CD14-positive monocyte (primary cell): ENCODE data around the gene SLIT3. TPM values are rescaled to one million over a fixed set of nuclear protein-coding genes. Genes with fewer than 3 reads are reported as not detected.

ENCODE experiments used
- DNase-seq, 3 donors: peaks; one replicate each; pipeline ENCODE4 v3.0.0-alpha.2; 2011 to 2022
- H2AFZ ChIP-seq: 2 replicates; pipeline ENCODE4 v1.6.0; 2012; ENCODE audit warnings: mild to moderate bottlenecking, low read depth, low read length, inconsistent platforms; ENCODE audit not compliant: insufficient read depth, poor library complexity, severe bottlenecking
- H3K27ac ChIP-seq, 2 donors: 1 replicate in 1 of 2; 2 replicates in 1 of 2; pipeline ENCODE4 v1.5.1; 2012 to 2013; ENCODE audit warnings: low read length in 2 of 2, control low read depth in 1 of 2, inconsistent platforms in 1 of 2, low read depth in 1 of 2, mild to moderate bottlenecking in 1 of 2
- H3K27me3 ChIP-seq, 2 donors: one replicate each; pipeline versions ENCODE4 v1.6.0 to v1.6.1; 2011 to 2013; ENCODE audit warnings: low read length in 2 of 2; ENCODE audit not compliant: control insufficient read depth in 2 of 2, insufficient read depth in 2 of 2
- H3K36me3 ChIP-seq, 2 donors: replicated peaks in 1 of 2; 1 replicate in 1 of 2; 2 replicates in 1 of 2; pipeline versions ENCODE4 v1.5.1 to v1.6.1; 2012 to 2013; ENCODE audit warnings: low read length in 2 of 2, control low read depth in 1 of 2, inconsistent platforms in 1 of 2, mild to moderate bottlenecking in 1 of 2; ENCODE audit not compliant: insufficient read depth in 2 of 2, control insufficient read depth in 1 of 2
- H3K4me1 ChIP-seq, 2 donors: 1 replicate in 1 of 2; 2 replicates in 1 of 2; pipeline versions ENCODE4 v1.5.1 to v1.6.1; 2012 to 2013; ENCODE audit warnings: low read length in 2 of 2, control low read depth in 1 of 2, inconsistent platforms in 1 of 2, mild to moderate bottlenecking in 1 of 2, moderate library complexity in 1 of 2; ENCODE audit not compliant: insufficient read depth in 2 of 2, control insufficient read depth in 1 of 2
- H3K4me2 ChIP-seq: replicated peaks from 2 replicates; pipeline ENCODE3; 2012; ENCODE audit warnings: low read length, moderate library complexity, mild to moderate bottlenecking; ENCODE audit not compliant: poor library complexity, severe bottlenecking; ENCODE audit errors: extremely low read depth
- H3K4me3 ChIP-seq, 3 experiments: fragments of 200-600 bp in 1 of 3; sonication (generic) in 1 of 3; replicated peaks in 1 of 3; 1 replicate in 2 of 3; 2 replicates in 1 of 3; pipeline ENCODE4 v1.5.1; 2011 to 2013; ENCODE audit warnings: low read length in 3 of 3, mild to moderate bottlenecking in 3 of 3, control low read depth in 2 of 3, low read depth in 2 of 3, inconsistent platforms in 1 of 3, moderate library complexity in 1 of 3
- H3K79me2 ChIP-seq: 2 replicates; pipeline ENCODE4 v1.6.0; 2012; ENCODE audit warnings: mild to moderate bottlenecking, control low read depth, inconsistent platforms, low read length, moderate library complexity; ENCODE audit not compliant: insufficient read depth
- H3K9ac ChIP-seq: 2 replicates; pipeline ENCODE4 v1.6.0; 2017; ENCODE audit warnings: low read length, mild to moderate bottlenecking; ENCODE audit not compliant: insufficient read depth, poor library complexity, severe bottlenecking
- H3K9me3 ChIP-seq, 2 donors: replicated peaks in 1 of 2; 1 replicate in 1 of 2; 2 replicates in 1 of 2; pipeline versions ENCODE4 v1.5.1 to v1.6.1; 2012 to 2013; ENCODE audit warnings: low read length in 2 of 2, control low read depth in 1 of 2; ENCODE audit not compliant: control insufficient read depth in 1 of 2, insufficient read depth in 1 of 2
- H4K20me1 ChIP-seq: 2 replicates; pipeline ENCODE4 v1.6.0; 2012; ENCODE audit warnings: mild to moderate bottlenecking, low read length, control low read depth, moderate library complexity; ENCODE audit not compliant: insufficient read depth
- H3K27ac Mint-ChIP-seq, 7 donors: one replicate each; pipeline ENCODE4 v1.8.0; 2020; ENCODE audit warnings: mild to moderate bottlenecking in 7 of 7, mixed read lengths in 7 of 7, moderate library complexity in 6 of 7, inconsistent platforms in 2 of 7
- H3K27me3 Mint-ChIP-seq, 3 donors: one replicate each; pipeline ENCODE4 v1.8.0; 2021 to 2022; ENCODE audit warnings: low read depth in 3 of 3, mild to moderate bottlenecking in 3 of 3, mixed read lengths in 3 of 3, moderate library complexity in 3 of 3, inconsistent platforms in 1 of 3
- H3K36me3 Mint-ChIP-seq, 2 donors: one replicate each; pipeline ENCODE4 v1.8.0; 2020; ENCODE audit warnings: mixed read lengths in 2 of 2, inconsistent platforms in 1 of 2, mild to moderate bottlenecking in 1 of 2
- H3K4me1 Mint-ChIP-seq: one replicate; pipeline ENCODE4 v1.8.0; 2020; ENCODE audit warnings: mild to moderate bottlenecking, mixed read lengths
- H3K4me3 Mint-ChIP-seq, 2 donors: one replicate each; pipeline ENCODE4 v1.8.0; 2020; ENCODE audit warnings: mild to moderate bottlenecking in 2 of 2, mixed read lengths in 2 of 2, moderate library complexity in 1 of 2
- H3K9me3 Mint-ChIP-seq, 7 donors: one replicate each; pipeline ENCODE4 v1.8.0; 2020 to 2022; ENCODE audit warnings: mixed read lengths in 7 of 7, mild to moderate bottlenecking in 6 of 7, moderate library complexity in 6 of 7, inconsistent platforms in 2 of 7
- CTCF ChIP-seq: fragments of 200-600 bp; IDR thresholded peaks from one replicate; pipeline ENCODE4 v1.8.0; 2022; ENCODE audit warnings: antibody characterized with exemption, mild to moderate bottlenecking
- WGBS: methylation state at CpG from one replicate; pipeline ENCODE4 v1.1.5; 2013; ENCODE audit warnings: missing lambda C conversion rate; ENCODE audit not compliant: insufficient coverage; 5-methylcytosine and 5-hydroxymethylcytosine counted together
- intact Hi-C, 2 donors: fragments of 100-400 bp; cut with micrococcal nuclease; formaldehyde crosslinking; loops; one replicate each; pipeline versions ENCODE4 v1.15.0 to v1.15.1; 2023
- polyA plus RNA-seq, 3 donors: library from polyadenylated mRNA; depleted of rRNA in 1 of 3; unstranded in 2 of 3; stranded (reverse) in 1 of 3; fragments of 300-500 nt in 2 of 3; fragments of >200 nt in 1 of 3; fragmentation: Illumina TruSeq in 2 of 3; gene quantifications; 1 replicate in 2 of 3; 2 replicates in 1 of 3; pipeline ENCODE4 v1.2.3, GENCODE V29; 2012 to 2021

SLIT3 gene
- polyA plus RNA-seq, 3 donors = not detected

- intact Hi-C loops = no loop called here
- H3K9me3 Mint-ChIP-seq = no peaks in the 10 kb centered on the region
- H3K36me3 Mint-ChIP-seq = no peaks in the 10 kb centered on the region
- H3K4me2 ChIP-seq = no peak overlapping the region
- H3K27ac ChIP-seq = no peak overlapping the region
- no peak overlapping the region for H3K4me3 ChIP-seq
- 96% methylated on average over 3 of the region's 6 CpGs for WGBS
- no peaks in the 10 kb centered on the region for H3K9me3 ChIP-seq
- H3K4me3 Mint-ChIP-seq = no peak overlapping the region
- H4K20me1 ChIP-seq = no peaks in the 10 kb centered on the region
- no peaks in the 10 kb centered on the region for H3K36me3 ChIP-seq
- H3K27me3 ChIP-seq = no peaks in the 10 kb centered on the region
- peaks cover 0 to 9% (median 3%) of the 10 kb centered on the region in 3 donors for H3K27me3 Mint-ChIP-seq
- no peaks in the 10 kb centered on the region for H3K79me2 ChIP-seq
- no peak for TF ChIP-seq CTCF
- DNase-seq = no peak
- H3K9ac ChIP-seq = no peak overlapping the region
- peaks cover 4% of the 10 kb centered on the region for H3K4me1 Mint-ChIP-seq
- H3K27ac Mint-ChIP-seq = peak overlapping the region in 1 of 7 donors; percentile 47
- H2AFZ ChIP-seq = no peak overlapping the region
- H3K4me1 ChIP-seq = peaks cover 0 to 5% of the 10 kb centered on the region in 2 donors
These were observed 390.1 kb downstream of the SLIT3 start for GRCh38 chr5:168910874-168911273.

DNA sequence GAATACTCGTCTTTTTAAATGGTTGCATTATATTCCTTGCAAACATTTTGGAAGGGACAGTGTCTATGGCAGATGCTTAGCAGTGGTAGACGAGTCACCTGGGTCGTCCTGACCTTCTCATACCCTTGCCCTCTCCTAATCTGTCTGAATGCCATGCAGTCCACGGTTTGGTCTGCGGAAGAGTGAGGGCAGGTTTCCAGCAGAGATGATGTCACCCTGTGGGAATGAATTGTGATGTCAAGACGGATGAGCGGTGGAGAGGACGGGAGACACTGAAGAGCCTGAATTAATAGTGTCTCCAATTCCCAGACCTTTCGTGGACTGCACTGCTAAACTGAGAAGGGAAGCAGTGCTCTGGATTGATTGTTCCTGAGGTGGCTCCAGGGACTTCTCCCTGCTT lies 392.7 kb downstream of the SLIT3 start:
- no peak overlapping the region for H2AFZ ChIP-seq
- Mint-ChIP-seq H3K4me3 (no peak overlapping the region), H3K9me3 (no peaks in the 10 kb centered on the region), H3K27me3 (peaks cover 0 to 9% (median 3%) of the 10 kb centered on the region in 3 donors), H3K36me3 (no peaks in the 10 kb centered on the region), H3K27ac (no peak overlapping the region), H3K4me1 (no peaks in the 10 kb centered on the region)
- H3K9me3 ChIP-seq = no peaks in the 10 kb centered on the region
- H3K4me2 ChIP-seq = no peak overlapping the region
- H4K20me1 ChIP-seq = no peaks in the 10 kb centered on the region
- 92% methylated on average over 6 of the region's 9 CpGs for whole genome bisulfite sequencing
- H3K9ac ChIP-seq = no peak overlapping the region
- H3K79me2 ChIP-seq = no peaks in the 10 kb centered on the region
- H3K27me3 ChIP-seq = no peaks in the 10 kb centered on the region
- intact Hi-C loops = no loop called here
- DNase-seq = no peak
- H3K27ac ChIP-seq = no peak overlapping the region
- H3K36me3 ChIP-seq = no peaks in the 10 kb centered on the region
- TF ChIP-seq CTCF = no peak
- no peaks in the 10 kb centered on the region for H3K4me1 ChIP-seq
- H3K4me3 ChIP-seq = no peak overlapping the region
